H9 (cell line): Measurements from ENCODE around the gene TMEM92. TPM values are rescaled to one million over a fixed set of nuclear protein-coding genes. Genes with fewer than 3 reads are reported as not detected.

ENCODE experiments used
- DNase-seq: peaks from one replicate; pipeline ENCODE4 v3.0.0-alpha.2; 2017
- H2AFZ ChIP-seq: one replicate; pipeline ENCODE4 v1.6.1; 2013; ENCODE audit warnings: mild to moderate bottlenecking, low read length, control low read depth, moderate library complexity
- H2AK5ac ChIP-seq: 2 replicates; pipeline ENCODE4 v1.6.1; 2013; ENCODE audit warnings: low read length, control low read depth, mixed read lengths; ENCODE audit not compliant: insufficient read length
- H2BK120ac ChIP-seq: one replicate; pipeline ENCODE4 v1.6.1; 2013; ENCODE audit warnings: low read depth, mild to moderate bottlenecking, low read length, control low read depth, inconsistent platforms; ENCODE audit not compliant: poor library complexity, severe bottlenecking
- H2BK12ac ChIP-seq: 2 replicates; pipeline ENCODE4 v1.6.1; 2013; ENCODE audit warnings: low read length, control low read depth, mixed read lengths, low read depth; ENCODE audit not compliant: insufficient read length
- H2BK15ac ChIP-seq: 2 replicates; pipeline ENCODE4 v1.6.1; 2013; ENCODE audit warnings: low read depth, low read length, control low read depth
- H2BK20ac ChIP-seq: one replicate; pipeline ENCODE4 v1.6.1; 2013; ENCODE audit warnings: low read depth, mild to moderate bottlenecking, low read length, control low read depth, inconsistent platforms; ENCODE audit not compliant: poor library complexity, severe bottlenecking
- H2BK5ac ChIP-seq: 2 replicates; pipeline ENCODE4 v1.6.1; 2013; ENCODE audit warnings: low read length, control low read depth, mixed read lengths; ENCODE audit not compliant: insufficient read length
- H3K14ac ChIP-seq: 2 replicates; pipeline ENCODE4 v1.6.1; 2013; ENCODE audit warnings: low read length, control low read depth; ENCODE audit not compliant: insufficient read depth
- H3K18ac ChIP-seq: 2 replicates; pipeline ENCODE4 v1.6.1; 2013; ENCODE audit warnings: low read depth, mild to moderate bottlenecking, mixed read lengths, low read length, control low read depth; ENCODE audit not compliant: insufficient read length
- H3K23ac ChIP-seq: 2 replicates; pipeline ENCODE4 v1.6.1; 2013; ENCODE audit warnings: low read length, control low read depth, mixed read lengths, low read depth; ENCODE audit not compliant: insufficient read length
- H3K23me2 ChIP-seq: 2 replicates; pipeline ENCODE4 v1.6.1; 2013; ENCODE audit warnings: low read depth, mild to moderate bottlenecking, mixed read lengths, low read length, control low read depth; ENCODE audit not compliant: insufficient read length, poor library complexity, severe bottlenecking
- H3K27ac ChIP-seq: 2 replicates; pipeline ENCODE4 v1.5.1; 2013; ENCODE audit warnings: low read length, control low read depth, mixed read lengths, low read depth; ENCODE audit not compliant: insufficient read length
- H3K27me3 ChIP-seq: 2 replicates; pipeline ENCODE4 v1.6.1; 2013; ENCODE audit warnings: low read length, control low read depth, inconsistent platforms; ENCODE audit not compliant: insufficient read depth
- H3K4ac ChIP-seq: 2 replicates; pipeline ENCODE4 v1.6.1; 2013; ENCODE audit warnings: low read depth, mild to moderate bottlenecking, control low read depth, inconsistent platforms, low read length, moderate library complexity
- H3K4me1 ChIP-seq: 2 replicates; pipeline ENCODE4 v1.6.1; 2013; ENCODE audit warnings: low read length, control low read depth, inconsistent platforms; ENCODE audit not compliant: insufficient read depth
- H3K4me2 ChIP-seq: 2 replicates; pipeline ENCODE4 v1.6.1; 2013; ENCODE audit warnings: low read length, control low read depth, mixed read lengths; ENCODE audit not compliant: insufficient read length, insufficient read depth
- H3K56ac ChIP-seq: 2 replicates; pipeline ENCODE4 v1.6.1; 2013; ENCODE audit warnings: low read depth, mild to moderate bottlenecking, mixed read lengths, low read length, control low read depth; ENCODE audit not compliant: insufficient read length
- H3K79me1 ChIP-seq: 2 replicates; pipeline ENCODE4 v1.6.1; 2013; ENCODE audit warnings: low read depth, mild to moderate bottlenecking, moderate library complexity, low read length, control low read depth, inconsistent platforms; ENCODE audit not compliant: insufficient read depth, poor library complexity, severe bottlenecking
- H3K79me2 ChIP-seq: 2 replicates; pipeline ENCODE4 v1.6.1; 2013; ENCODE audit warnings: low read length, control low read depth, inconsistent platforms; ENCODE audit not compliant: insufficient read depth
- H3K9ac ChIP-seq: 2 replicates; pipeline ENCODE4 v1.6.1; 2013; ENCODE audit warnings: low read length, control low read depth, mixed read lengths; ENCODE audit not compliant: insufficient read length; ENCODE audit errors: extremely low read depth
- H3K9me3 ChIP-seq: one replicate; pipeline ENCODE4 v1.6.1; 2013; ENCODE audit warnings: low read depth, low read length, inconsistent platforms; ENCODE audit not compliant: control insufficient read depth
- H3T11ph ChIP-seq: one replicate; pipeline ENCODE4 v1.6.1; 2013; ENCODE audit warnings: mild to moderate bottlenecking, low read length, control low read depth, inconsistent platforms
- H4K20me1 ChIP-seq: one replicate; pipeline ENCODE4 v1.6.1; 2013; ENCODE audit not compliant: control insufficient read depth, insufficient read length, insufficient read depth
- H4K5ac ChIP-seq: 2 replicates; pipeline ENCODE4 v1.6.1; 2013; ENCODE audit warnings: low read depth, mild to moderate bottlenecking, mixed read lengths, low read length, control low read depth; ENCODE audit not compliant: insufficient read length
- H4K8ac ChIP-seq: replicated peaks from 2 replicates; pipeline ENCODE4 v1.6.1; 2013; ENCODE audit warnings: low read length, control low read depth, mixed read lengths, low read depth; ENCODE audit not compliant: insufficient read length
- H4K91ac ChIP-seq: 2 replicates; pipeline ENCODE4 v1.6.1; 2013; ENCODE audit warnings: low read depth, mild to moderate bottlenecking, moderate library complexity, mixed read lengths, low read length, control low read depth; ENCODE audit not compliant: insufficient read length
- H3K27ac Mint-ChIP-seq, 3 experiments: 2 replicates in 2 of 3; 3 replicates in 1 of 3; pipeline ENCODE4 v1.8.0; 2020 to 2021; ENCODE audit warnings: mixed read lengths in 3 of 3, mild to moderate bottlenecking in 1 of 3, moderate library complexity in 1 of 3
- H3K27me3 Mint-ChIP-seq: 2 replicates; pipeline ENCODE4 v1.8.0; 2021; ENCODE audit warnings: low read depth, mild to moderate bottlenecking, moderate library complexity, mixed read lengths
- H3K36me3 Mint-ChIP-seq, 3 experiments: 2 replicates in 2 of 3; 3 replicates in 1 of 3; pipeline ENCODE4 v1.8.0; 2020 to 2021; ENCODE audit warnings: low read depth in 3 of 3, mixed read lengths in 3 of 3; ENCODE audit not compliant: insufficient read depth in 1 of 3
- H3K4me1 Mint-ChIP-seq, 2 experiments: 2 replicates each; pipeline ENCODE4 v1.8.0; 2020; ENCODE audit warnings: mixed read lengths in 2 of 2
- H3K4me3 Mint-ChIP-seq, 2 experiments: 2 replicates in 1 of 2; 3 replicates in 1 of 2; pipeline ENCODE4 v1.8.0; 2020 to 2021; ENCODE audit warnings: mild to moderate bottlenecking in 2 of 2, mixed read lengths in 2 of 2, moderate library complexity in 1 of 2
- H3K9me3 Mint-ChIP-seq, 2 experiments: 2 replicates in 1 of 2; 3 replicates in 1 of 2; pipeline ENCODE4 v1.8.0; 2020; ENCODE audit warnings: mild to moderate bottlenecking in 2 of 2, mixed read lengths in 2 of 2, moderate library complexity in 1 of 2
- WGBS: extraction: QIAGEN DNeasy Blood & Tissue Kit; methylation state at CpG from one replicate; pipeline ENCODE4 v1.1.7; 2013; ENCODE audit warnings: missing lambda C conversion rate, low lambda C conversion rate, mixed read lengths; ENCODE audit not compliant: insufficient read length; ENCODE audit errors: extremely low coverage; 5-methylcytosine and 5-hydroxymethylcytosine counted together
- total RNA-seq: library from RNA; stranded (reverse); gene quantifications from 2 replicates; pipeline ENCODE4 v1.2.1, GENCODE V29; 2021
- TF ChIP-seq, protein P1 (sequence below): fragments of 200-600 bp; sonication (generic); conservative IDR thresholded peaks from 3 replicates; pipeline ENCODE4 v1.8.0; 2021; ENCODE audit warnings: antibody characterized with exemption, mild to moderate bottlenecking

TMEM92 gene
- total RNA-seq, 1 experiment from 2014 or later: 10.9 TPM

DNA sequence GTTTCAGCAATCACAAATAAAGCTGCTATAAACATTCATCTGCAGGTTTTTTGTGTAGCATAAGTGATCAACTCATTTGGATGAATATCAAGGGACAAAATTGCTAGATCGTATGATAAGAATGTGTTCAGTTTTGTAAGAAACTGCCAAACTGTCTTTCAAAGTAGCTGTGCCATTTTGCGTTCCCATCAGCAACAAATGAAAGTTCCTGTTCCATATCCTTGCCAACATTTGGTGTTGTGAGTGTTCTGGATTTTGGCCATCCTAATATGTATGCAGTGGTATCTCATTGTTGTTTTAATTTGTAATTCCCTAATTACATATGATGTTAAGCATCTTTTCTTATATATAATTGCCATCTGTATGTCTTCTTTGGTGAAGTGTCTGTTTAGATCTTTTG lies 36.4 kb upstream of the TMEM92 start:
- no peak overlapping the region for H4K91ac ChIP-seq
- H3K9me3 ChIP-seq: no peaks in the 10 kb centered on the region
- H2AK5ac ChIP-seq: no peak overlapping the region
- no peak for DNase-seq
- WGBS: no CpG with 5 or more reads among the region's 2 CpGs
- no peak overlapping the region for H2BK20ac ChIP-seq
- Mint-ChIP-seq H3K9me3 (peaks cover 11 to 19% of the 10 kb centered on the region in 2 experiments), H3K36me3 (no peaks in the 10 kb centered on the region), H3K4me3 (no peak overlapping the region), H3K27me3 (peaks cover 27% of the 10 kb centered on the region), H3K4me1 (no peaks in the 10 kb centered on the region), H3K27ac (no peak overlapping the region)
- H3K23ac ChIP-seq: no peak overlapping the region
- H4K5ac ChIP-seq: no peak overlapping the region
- H2BK15ac ChIP-seq: no peak overlapping the region
- TF ChIP-seq, protein P1, sequence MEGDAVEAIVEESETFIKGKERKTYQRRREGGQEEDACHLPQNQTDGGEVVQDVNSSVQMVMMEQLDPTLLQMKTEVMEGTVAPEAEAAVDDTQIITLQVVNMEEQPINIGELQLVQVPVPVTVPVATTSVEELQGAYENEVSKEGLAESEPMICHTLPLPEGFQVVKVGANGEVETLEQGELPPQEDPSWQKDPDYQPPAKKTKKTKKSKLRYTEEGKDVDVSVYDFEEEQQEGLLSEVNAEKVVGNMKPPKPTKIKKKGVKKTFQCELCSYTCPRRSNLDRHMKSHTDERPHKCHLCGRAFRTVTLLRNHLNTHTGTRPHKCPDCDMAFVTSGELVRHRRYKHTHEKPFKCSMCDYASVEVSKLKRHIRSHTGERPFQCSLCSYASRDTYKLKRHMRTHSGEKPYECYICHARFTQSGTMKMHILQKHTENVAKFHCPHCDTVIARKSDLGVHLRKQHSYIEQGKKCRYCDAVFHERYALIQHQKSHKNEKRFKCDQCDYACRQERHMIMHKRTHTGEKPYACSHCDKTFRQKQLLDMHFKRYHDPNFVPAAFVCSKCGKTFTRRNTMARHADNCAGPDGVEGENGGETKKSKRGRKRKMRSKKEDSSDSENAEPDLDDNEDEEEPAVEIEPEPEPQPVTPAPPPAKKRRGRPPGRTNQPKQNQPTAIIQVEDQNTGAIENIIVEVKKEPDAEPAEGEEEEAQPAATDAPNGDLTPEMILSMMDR: no peak
- H2BK5ac ChIP-seq: no peak overlapping the region
- H2AFZ ChIP-seq: no peak overlapping the region
- no peak overlapping the region for H4K8ac ChIP-seq
- H3K4ac ChIP-seq: no peak overlapping the region
- no peaks in the 10 kb centered on the region for H4K20me1 ChIP-seq
- no peaks in the 10 kb centered on the region for H3K23me2 ChIP-seq
- H3K27ac ChIP-seq: no peak overlapping the region
- H3K14ac ChIP-seq: no peak overlapping the region
- no peak overlapping the region for H3K56ac ChIP-seq
- no peaks in the 10 kb centered on the region for H3K79me1 ChIP-seq
- H3K18ac ChIP-seq: no peak overlapping the region
- H3T11ph ChIP-seq: no peak overlapping the region
- H3K4me2 ChIP-seq: no peak overlapping the region
- H2BK120ac ChIP-seq: no peak overlapping the region
- no peaks in the 10 kb centered on the region for H3K79me2 ChIP-seq
- H3K4me1 ChIP-seq: no peaks in the 10 kb centered on the region
- no peak overlapping the region for H2BK12ac ChIP-seq
- no peak overlapping the region for H3K9ac ChIP-seq
- H3K27me3 ChIP-seq: no peaks in the 10 kb centered on the region
